GM21526 (cell line): ENCODE data around the gene TSPAN18.

Source experiments
- ATAC-seq: cut with Tn5 transposase; IDR thresholded peaks from one replicate; pipeline ENCODE4 v1.9.1; 2021; ENCODE audit warnings: moderate library complexity; ENCODE audit not compliant: unreplicated experiment, low FRiP score

Gene TSPAN18

DNA sequence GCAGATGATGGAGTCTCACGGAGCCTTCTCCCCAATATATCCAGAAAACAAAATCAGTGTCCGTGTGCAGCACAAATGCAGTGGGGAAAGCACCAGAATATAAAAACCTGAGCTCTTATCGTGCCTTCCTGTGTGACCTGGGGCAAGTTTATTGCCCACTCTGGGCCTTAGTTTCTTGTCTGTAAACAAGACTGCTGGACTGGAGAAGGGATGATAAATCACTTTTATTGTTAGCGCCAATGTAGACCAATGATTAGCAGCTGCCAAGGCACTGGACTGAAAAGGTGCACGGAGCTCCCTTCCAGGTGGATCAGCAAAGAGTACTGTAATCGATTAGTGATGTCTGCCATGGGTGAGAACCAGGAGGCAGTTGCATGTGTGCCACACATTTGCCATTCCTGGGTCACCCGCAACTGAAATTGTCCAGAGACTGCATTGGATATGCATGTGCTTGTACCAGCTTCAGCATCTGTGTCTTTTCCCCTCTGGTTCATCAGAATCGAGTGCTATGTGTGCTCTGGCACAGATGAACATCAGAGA lies 89.2 kb downstream of the TSPAN18 start:
- no peak for ATAC-seq

- no peak for ATAC-seq
These were observed 90.0 kb downstream of the TSPAN18 start for GRCh38 chr11:44816761-44817160.

- no peak for ATAC-seq
These were observed 90.6 kb downstream of the TSPAN18 start for GRCh38 chr11:44817207-44817949.

- ATAC-seq: no peak
These were observed 91.3 kb downstream of the TSPAN18 start for GRCh38 chr11:44818110-44818509.

GRCh38 chr11:44819346-44819745 lies 92.6 kb downstream of the TSPAN18 start:
- ATAC-seq: no peak

DNA sequence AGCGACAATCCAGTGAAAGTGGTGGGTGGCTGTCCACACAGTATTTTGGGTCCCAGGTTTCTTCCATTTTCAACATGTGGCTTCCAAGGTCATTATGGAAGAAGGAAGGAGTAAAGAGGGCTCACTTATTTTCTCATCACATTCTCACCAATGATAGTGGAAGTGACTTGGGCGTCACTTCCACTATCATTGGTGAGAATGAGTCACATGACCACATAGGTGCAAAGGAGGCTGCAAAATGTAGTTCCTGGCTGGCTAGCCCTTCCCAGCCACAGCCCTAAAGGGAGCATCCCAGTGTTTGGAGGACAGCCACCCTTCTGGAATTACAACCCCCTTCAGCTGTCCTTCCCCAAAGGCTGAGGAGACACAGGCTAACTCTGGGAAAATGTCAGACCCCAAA lies 95.6 kb downstream of the TSPAN18 start:
- ATAC-seq: no peak

GRCh38 chr11:44823006-44823405 lies 96.2 kb downstream of the TSPAN18 start:
- ATAC-seq: no peak

DNA sequence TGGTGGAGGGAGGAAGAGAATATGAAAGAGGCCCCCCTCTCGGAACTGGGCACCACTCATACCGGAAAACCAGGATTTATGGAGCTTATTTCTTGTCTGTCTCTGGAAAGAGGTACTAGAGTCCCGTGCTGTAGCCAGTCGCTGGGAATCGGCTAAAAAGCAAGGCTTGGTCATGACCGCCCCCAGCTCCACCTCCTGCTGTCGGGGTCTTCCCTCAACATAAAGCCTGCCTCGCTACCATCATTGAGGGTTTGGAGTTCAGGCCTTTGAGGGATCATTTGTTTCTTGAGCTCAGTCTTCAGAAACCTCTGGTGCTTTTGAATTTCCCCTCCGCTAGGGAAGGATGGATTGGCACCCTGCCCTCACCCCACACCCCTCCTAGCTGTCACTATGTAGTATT lies 97.1 kb downstream of the TSPAN18 start:
- no peak for ATAC-seq

GRCh38 chr11:44824300-44824704 lies 97.5 kb downstream of the TSPAN18 start:
- ATAC-seq: no peak

DNA sequence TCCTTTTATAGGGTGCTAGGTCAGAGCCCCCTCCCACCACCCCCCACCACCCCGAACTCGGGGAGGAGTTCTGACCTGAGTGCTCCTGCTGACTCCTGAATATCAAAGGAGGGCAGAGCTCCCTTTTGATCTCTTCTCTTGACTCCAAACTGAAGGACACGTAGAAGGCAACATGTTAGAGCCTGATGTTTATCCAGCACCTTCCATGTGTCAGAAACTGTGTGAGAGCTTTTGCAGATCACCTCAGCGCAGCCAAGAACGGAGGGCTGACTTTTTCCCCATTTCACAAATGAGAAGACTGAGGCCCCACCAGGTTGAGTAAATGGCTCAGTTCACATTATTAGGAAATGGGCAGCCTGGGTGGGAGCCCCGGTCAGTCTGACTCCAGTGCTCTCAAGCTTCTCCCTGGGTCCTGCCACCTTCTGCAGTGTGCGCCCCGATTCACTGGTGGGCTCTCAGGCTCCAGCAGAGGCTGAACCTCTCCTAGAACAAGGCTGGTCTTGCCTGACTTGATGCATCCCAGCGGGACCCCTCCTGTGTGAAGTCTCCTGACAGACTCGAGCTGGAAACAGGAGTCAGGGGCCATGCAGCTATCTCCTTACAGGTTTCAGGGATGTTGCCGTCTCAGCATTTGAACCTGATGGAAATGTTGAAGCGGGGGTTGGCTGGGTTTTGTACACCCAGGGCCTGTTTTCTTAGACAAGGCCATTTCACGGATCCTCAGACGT lies 98.5 kb downstream of the TSPAN18 start:
- ATAC-seq: no peak

GRCh38 chr11:44826922-44827643 lies 100.3 kb downstream of the TSPAN18 start:
- no peak for ATAC-seq

GRCh38 chr11:44828296-44828695 lies 101.5 kb downstream of the TSPAN18 start:
- no peak for ATAC-seq

GRCh38 chr11:44829838-44830237 lies 103.1 kb downstream of the TSPAN18 start:
- no peak for ATAC-seq

DNA sequence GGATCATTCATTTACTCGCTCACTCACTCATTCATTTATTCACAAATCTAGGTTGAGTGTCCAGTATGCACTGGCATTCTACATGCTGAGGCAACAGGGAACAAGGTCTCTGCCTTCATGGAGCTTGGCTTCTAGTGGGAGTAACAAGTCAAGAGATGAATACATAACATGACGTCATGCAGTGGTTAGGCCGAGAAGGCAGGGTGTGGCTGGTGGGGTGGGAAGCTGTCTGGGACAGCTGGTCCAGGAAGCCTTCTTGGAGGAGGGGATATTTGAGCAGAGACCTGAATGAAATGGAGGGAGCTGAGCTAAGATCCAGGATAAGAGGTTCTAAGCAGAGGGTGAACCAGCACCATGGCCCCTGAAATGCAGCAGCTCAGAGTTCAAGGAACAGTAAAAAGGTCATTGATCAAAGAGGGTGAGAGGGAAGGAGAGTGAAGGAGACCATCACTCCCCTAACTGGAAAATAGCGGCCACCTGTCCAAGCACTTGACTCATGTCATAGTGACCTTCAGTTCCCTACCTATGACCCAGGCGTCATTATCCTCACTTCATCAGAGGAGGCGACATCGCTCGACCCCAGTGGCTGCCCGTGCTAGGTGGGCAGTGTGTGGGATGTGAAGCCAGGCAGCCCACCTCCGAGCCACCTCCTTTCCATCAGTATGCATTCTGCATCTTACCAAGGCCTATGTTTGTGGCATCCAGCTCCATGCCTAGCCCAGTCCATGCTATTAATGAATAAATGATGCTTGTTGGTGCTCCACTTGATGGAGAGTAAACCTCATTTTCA lies 105.0 kb downstream of the TSPAN18 start:
- ATAC-seq: no peak

GRCh38 chr11:44832452-44832851 lies 105.7 kb downstream of the TSPAN18 start:
- no peak for ATAC-seq

DNA sequence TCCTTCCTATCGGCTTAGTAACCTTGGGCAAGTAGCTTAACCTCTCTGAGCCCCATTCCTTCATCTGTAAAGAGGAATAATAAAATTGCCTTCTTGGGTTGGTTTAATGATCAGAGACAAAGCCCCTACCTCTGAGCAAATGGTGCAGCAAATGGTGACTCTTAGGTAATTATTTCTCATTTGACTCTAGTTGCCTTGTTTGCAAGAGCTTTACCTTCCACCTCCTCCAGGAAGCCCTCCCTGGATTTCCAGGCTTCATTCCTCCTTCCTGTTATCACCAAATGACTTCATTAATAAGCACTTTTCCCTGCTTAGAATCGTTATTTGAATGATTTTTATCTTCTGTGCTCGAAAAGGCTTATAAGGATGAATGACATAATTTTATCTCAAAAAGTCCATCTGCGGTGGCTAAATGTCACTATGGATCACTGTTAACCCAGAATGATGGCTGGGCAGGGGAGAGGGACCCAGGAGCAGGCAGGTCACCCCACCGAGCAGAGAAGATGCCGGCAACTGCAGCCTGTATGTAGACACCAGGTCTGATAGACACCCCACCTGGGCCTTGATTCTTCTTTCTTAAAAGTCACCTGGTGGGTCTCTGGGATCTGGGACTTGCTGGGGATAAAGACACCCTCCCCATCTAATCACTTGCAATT lies 106.6 kb downstream of the TSPAN18 start:
- ATAC-seq: no peak

GRCh38 chr11:44833877-44834452 lies 107.2 kb downstream of the TSPAN18 start:
- no peak for ATAC-seq

GRCh38 chr11:44834846-44835245 lies 108.1 kb downstream of the TSPAN18 start:
- ATAC-seq: no peak

DNA sequence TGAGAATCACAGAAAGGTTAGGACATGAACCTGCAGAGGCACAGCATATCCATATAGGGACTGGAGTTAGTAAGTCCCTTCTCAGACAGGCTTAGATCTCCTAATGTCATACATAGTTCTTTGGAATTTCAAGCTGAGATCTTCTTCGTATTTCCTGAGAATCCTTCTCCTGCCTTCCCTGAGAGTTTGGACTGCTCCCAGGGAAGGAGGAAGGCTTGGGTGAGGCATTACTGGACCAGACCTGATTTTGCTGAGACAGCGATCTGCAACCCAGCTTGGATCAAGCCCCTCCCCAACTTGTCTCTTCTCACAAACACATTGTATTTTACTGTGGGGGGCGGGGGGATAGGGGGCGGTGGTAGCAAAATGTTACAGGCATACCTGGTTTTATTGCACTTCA lies 108.5 kb downstream of the TSPAN18 start:
- ATAC-seq: no peak

- ATAC-seq: no peak
These were observed 109.2 kb downstream of the TSPAN18 start for GRCh38 chr11:44835938-44836337.
